Breast epithelium (tissue), 4 donors: ENCODE results near the gene BMP15. TPM values are rescaled to one million over a fixed set of nuclear protein-coding genes. Genes with fewer than 3 reads are reported as not detected.

Experiments
- DNase-seq, 2 donors: peaks; one replicate each; pipeline ENCODE4 v3.0.0-alpha.2; 2019; ENCODE audit warnings: low spot score in 2 of 2
- H3K27ac ChIP-seq, 2 donors: fragments of 200-600 bp; sonication (generic) in 1 of 2; one replicate each; pipeline ENCODE4 v1.5.1; 2016 to 2019; ENCODE audit warnings: mild to moderate bottlenecking in 1 of 2
- H3K27me3 ChIP-seq, 2 donors: fragments of 200-600 bp; sonication (generic) in 1 of 2; one replicate each; pipeline versions ENCODE4 v1.5.1 to v1.6.0; 2017 to 2019; ENCODE audit warnings: control low read depth in 1 of 2, mild to moderate bottlenecking in 1 of 2
- H3K36me3 ChIP-seq: fragments of 200-600 bp; one replicate; pipeline ENCODE4 v1.5.1; 2019
- H3K4me1 ChIP-seq, 2 donors: fragments of 200-600 bp; sonication (generic); one replicate each; pipeline ENCODE4 v1.5.1; 2016 to 2019; ENCODE audit warnings: control low read depth in 1 of 2
- H3K4me3 ChIP-seq, 3 donors: fragments of 200-600 bp; sonication (generic); 1 replicate in 2 of 3; 2 replicates in 1 of 3; pipeline ENCODE4 v1.5.1; 2016 to 2019; ENCODE audit warnings: mild to moderate bottlenecking in 3 of 3, moderate library complexity in 2 of 3
- H3K9me3 ChIP-seq, 2 donors: fragments of 200-600 bp; sonication (generic) in 1 of 2; one replicate each; pipeline ENCODE4 v1.5.1; 2016 to 2019; ENCODE audit warnings: control low read depth in 1 of 2
- CTCF ChIP-seq, 3 donors: fragments of 450-650 bp; IDR thresholded peaks; one replicate each; pipeline ENCODE4 v1.5.1; 2016 to 2017; ENCODE audit warnings: antibody characterized with exemption in 3 of 3, mild to moderate bottlenecking in 3 of 3, moderate library complexity in 3 of 3
- POLR2A ChIP-seq: fragments of 450-650 bp; IDR thresholded peaks from one replicate; pipeline ENCODE4 v1.6.1; 2016; ENCODE audit warnings: antibody characterized with exemption, mild to moderate bottlenecking, moderate library complexity
- POLR2AphosphoS5 ChIP-seq, 3 donors: sonication (generic); formaldehyde crosslinking; IDR thresholded peaks; one replicate each; pipeline ENCODE4 v1.6.1; 2017; ENCODE audit warnings: antibody characterized with exemption in 3 of 3
- intact Hi-C: fragments of 100-400 bp; cut with DNase I; formaldehyde crosslinking; loops from one replicate; pipeline ENCODE4 v1.15.1; 2023; ENCODE audit warnings: low total_unique reads
- total RNA-seq, 3 donors: library from RNA; depleted of rRNA; stranded (reverse); fragments of >200 nt; gene quantifications; one replicate each; pipeline ENCODE4 v1.1.0, GENCODE V29; 2016

The BMP15 gene
- total RNA-seq, 3 donors from 2014 or later, result not detected

GRCh38 chrX:50893047-50893446, 17.5 kb upstream of the BMP15 start:
- H3K9me3 ChIP-seq, result peaks cover 0 to 18% of the 10 kb centered on the region in 2 donors
- H3K27ac ChIP-seq, result no peak overlapping the region
- H3K4me1 ChIP-seq, result no peaks in the 10 kb centered on the region
- intact Hi-C loops, result no loop called here
- peaks cover 0 to 31% of the 10 kb centered on the region in 2 donors for H3K27me3 ChIP-seq
- TF ChIP-seq POLR2A (no peak), CTCF (IDR thresholded peaks at IDR 0.05) (no peak), POLR2AphosphoS5 (IDR thresholded peaks at IDR 0.05) (no peak)
- no peaks in the 10 kb centered on the region for H3K36me3 ChIP-seq
- no peak for DNase-seq
- no peak overlapping the region for H3K4me3 ChIP-seq

GRCh38 chrX:50893466-50893865, 17.1 kb upstream of the BMP15 start:
- H3K9me3 ChIP-seq, result peaks cover 0 to 18% of the 10 kb centered on the region in 2 donors
- intact Hi-C loops, result no loop called here
- H3K27me3 ChIP-seq, result peaks cover 0 to 35% of the 10 kb centered on the region in 2 donors
- no peak overlapping the region for H3K27ac ChIP-seq
- H3K36me3 ChIP-seq, result no peaks in the 10 kb centered on the region
- no peak for DNase-seq
- TF ChIP-seq CTCF (IDR thresholded peaks at IDR 0.05) (no peak), POLR2A (no peak), POLR2AphosphoS5 (IDR thresholded peaks at IDR 0.05) (no peak)
- H3K4me1 ChIP-seq, result no peaks in the 10 kb centered on the region
- no peak overlapping the region for H3K4me3 ChIP-seq

GRCh38 chrX:50905334-50905733, 5.2 kb upstream of the BMP15 start:
- Histone ChIP-seq H3K27ac (no peak overlapping the region), H3K9me3 (no peaks in the 10 kb centered on the region), H3K4me1 (no peaks in the 10 kb centered on the region), H3K36me3 (no peaks in the 10 kb centered on the region), H3K4me3 (no peak overlapping the region), H3K27me3 (peaks cover 0 to 49% of the 10 kb centered on the region in 2 donors)
- no peak for DNase-seq
- intact Hi-C loops, result no loop called here
- TF ChIP-seq CTCF (IDR thresholded peaks at IDR 0.05) (no peak), POLR2AphosphoS5 (IDR thresholded peaks at IDR 0.05) (no peak), POLR2A (no peak)

- intact Hi-C loops, result no loop called here
- no peak overlapping the region for H3K4me3 ChIP-seq
Observed at GRCh38 chrX:50913520-50913919, 3.0 kb downstream of the BMP15 start.

GRCh38 chrX:50920132-50920531, 9.6 kb downstream of the BMP15 start:
- no peak overlapping the region for H3K4me3 ChIP-seq
- H3K9me3 ChIP-seq, result no peaks in the 10 kb centered on the region
- no peak overlapping the region for H3K27ac ChIP-seq
- intact Hi-C loops, result no loop called here
- TF ChIP-seq CTCF (IDR thresholded peaks at IDR 0.05) (no peak), POLR2A (no peak), POLR2AphosphoS5 (IDR thresholded peaks at IDR 0.05) (no peak)
- no peaks in the 10 kb centered on the region for H3K36me3 ChIP-seq
- no peak for DNase-seq
- peaks cover 0 to 16% of the 10 kb centered on the region in 2 donors for H3K27me3 ChIP-seq
- no peaks in the 10 kb centered on the region for H3K4me1 ChIP-seq

More at GRCh38 chrX:50913520-50913919, 3.0 kb downstream of the BMP15 start:
- DNase-seq, result no peak
- TF ChIP-seq POLR2AphosphoS5 (IDR thresholded peaks at IDR 0.05) (no peak), POLR2A (no peak), CTCF (IDR thresholded peaks at IDR 0.05) (no peak)
- no peaks in the 10 kb centered on the region for H3K4me1 ChIP-seq
- no peaks in the 10 kb centered on the region for H3K36me3 ChIP-seq
- H3K27me3 ChIP-seq, result peaks cover 0 to 52% of the 10 kb centered on the region in 2 donors
- H3K27ac ChIP-seq, result no peak overlapping the region
- no peaks in the 10 kb centered on the region for H3K9me3 ChIP-seq
